Brain microvascular endothelial cell (primary cell): ENCODE data around the gene MORC2.

ENCODE experiments used
- DNase-seq: peaks from one replicate; pipeline ENCODE4 v3.0.0-alpha.2; 2020
- H3K27ac ChIP-seq: fragments of 250-450 bp; sonication (Bioruptor Pico); 2 replicates; pipeline ENCODE4 v1.5.1; 2020; ENCODE audit warnings: mild to moderate bottlenecking, moderate library complexity
- H3K27me3 ChIP-seq: fragments of 250-450 bp; sonication (Bioruptor Pico); replicated peaks from 2 replicates; pipeline ENCODE4 v1.5.1; 2020; ENCODE audit warnings: mild to moderate bottlenecking
- H3K36me3 ChIP-seq: fragments of 250-450 bp; sonication (Bioruptor Pico); replicated peaks from 2 replicates; pipeline ENCODE4 v1.5.1; 2020; ENCODE audit warnings: mild to moderate bottlenecking
- H3K4me3 ChIP-seq: 2 replicates; pipeline ENCODE4 v1.5.1; 2011; ENCODE audit warnings: low read depth, mild to moderate bottlenecking, control low read depth, low read length, moderate library complexity
- in situ Hi-C: cut with HindIII; loops from 2 replicates; pipeline ENCODE4 v1.10.0; 2017; ENCODE audit warnings: low sequenced_read_pairs, low pct_ligation_motif_present
- TF ChIP-seq, protein P1 (sequence below): IDR thresholded peaks from 2 replicates; pipeline ENCODE4 v1.5.1; 2011; ENCODE audit warnings: low read depth, mild to moderate bottlenecking, moderate library complexity, low read length, control low read depth, inconsistent platforms; ENCODE audit errors: missing control alignments

Gene MORC2

GRCh38 chr22:30889268-30889995, 79.1 kb downstream of the MORC2 start:
- Histone ChIP-seq H3K4me3 (no peak overlapping the region), H3K36me3 (no peaks in the 10 kb centered on the region), H3K27ac (no peak overlapping the region), H3K27me3 (no peaks in the 10 kb centered on the region)
- DNase-seq = no peak
- in situ Hi-C loops = no loop called here
- TF ChIP-seq, protein P1, sequence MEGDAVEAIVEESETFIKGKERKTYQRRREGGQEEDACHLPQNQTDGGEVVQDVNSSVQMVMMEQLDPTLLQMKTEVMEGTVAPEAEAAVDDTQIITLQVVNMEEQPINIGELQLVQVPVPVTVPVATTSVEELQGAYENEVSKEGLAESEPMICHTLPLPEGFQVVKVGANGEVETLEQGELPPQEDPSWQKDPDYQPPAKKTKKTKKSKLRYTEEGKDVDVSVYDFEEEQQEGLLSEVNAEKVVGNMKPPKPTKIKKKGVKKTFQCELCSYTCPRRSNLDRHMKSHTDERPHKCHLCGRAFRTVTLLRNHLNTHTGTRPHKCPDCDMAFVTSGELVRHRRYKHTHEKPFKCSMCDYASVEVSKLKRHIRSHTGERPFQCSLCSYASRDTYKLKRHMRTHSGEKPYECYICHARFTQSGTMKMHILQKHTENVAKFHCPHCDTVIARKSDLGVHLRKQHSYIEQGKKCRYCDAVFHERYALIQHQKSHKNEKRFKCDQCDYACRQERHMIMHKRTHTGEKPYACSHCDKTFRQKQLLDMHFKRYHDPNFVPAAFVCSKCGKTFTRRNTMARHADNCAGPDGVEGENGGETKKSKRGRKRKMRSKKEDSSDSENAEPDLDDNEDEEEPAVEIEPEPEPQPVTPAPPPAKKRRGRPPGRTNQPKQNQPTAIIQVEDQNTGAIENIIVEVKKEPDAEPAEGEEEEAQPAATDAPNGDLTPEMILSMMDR = no peak

DNA sequence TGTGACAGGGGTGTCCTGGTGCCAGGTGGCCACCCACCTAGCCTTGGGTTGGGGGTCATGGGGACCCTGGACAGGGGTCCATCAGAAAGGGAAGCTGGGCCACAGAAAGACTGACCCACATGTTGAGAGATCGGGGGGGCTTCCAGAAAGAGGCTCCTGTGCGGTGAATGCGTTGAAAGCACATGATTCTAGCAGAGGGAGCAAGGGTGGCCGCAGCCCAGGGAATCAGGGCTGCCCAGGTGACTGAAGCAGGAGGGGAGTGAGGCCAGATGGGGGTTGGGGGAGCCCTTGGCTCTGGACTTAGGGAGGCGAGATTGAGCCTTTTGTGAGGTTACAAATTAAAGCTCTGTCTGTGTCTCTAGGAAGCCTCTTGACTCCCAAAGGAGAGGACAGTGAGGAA, 80.7 kb downstream of the MORC2 start:
- no peaks in the 10 kb centered on the region for H3K27me3 ChIP-seq
- TF ChIP-seq, protein P1 = no peak
- H3K36me3 ChIP-seq = no peaks in the 10 kb centered on the region
- no peak overlapping the region for H3K4me3 ChIP-seq
- in situ Hi-C loops = no loop called here
- H3K27ac ChIP-seq = no peak overlapping the region
- no peak for DNase-seq

- H3K36me3 ChIP-seq = no peaks in the 10 kb centered on the region
- no peak overlapping the region for H3K27ac ChIP-seq
- in situ Hi-C loops = no loop called here
- no peaks in the 10 kb centered on the region for H3K27me3 ChIP-seq
- H3K4me3 ChIP-seq = no peak overlapping the region
- no peak for DNase-seq
- TF ChIP-seq, protein P1 = no peak
These were observed 81.1 kb downstream of the MORC2 start for GRCh38 chr22:30887453-30887852.

GRCh38 chr22:30885591-30885990, 83.0 kb downstream of the MORC2 start:
- no peak for DNase-seq
- Histone ChIP-seq H3K27ac (no peak overlapping the region), H3K36me3 (no peaks in the 10 kb centered on the region), H3K4me3 (no peak overlapping the region), H3K27me3 (no peaks in the 10 kb centered on the region)
- TF ChIP-seq, protein P1 = no peak
- in situ Hi-C loops = no loop called here

- Histone ChIP-seq H3K27ac (no peak overlapping the region), H3K4me3 (no peak overlapping the region), H3K27me3 (no peaks in the 10 kb centered on the region), H3K36me3 (no peaks in the 10 kb centered on the region)
- TF ChIP-seq, protein P1 = no peak
- no peak for DNase-seq
- in situ Hi-C loops = no loop called here
These were observed 83.6 kb downstream of the MORC2 start for GRCh38 chr22:30885001-30885366.
